Ramos (cell line): Measurements from ENCODE around the gene KLHDC10.
"Not testable (repeated sequence)": the region's sequence is repeated elsewhere in the genome, so short reads cannot be mapped to it uniquely, and the experiment has no call there.

Experiments used
- in situ Hi-C: fragments of 300-500 bp; cut with MboI; formaldehyde crosslinking; loops from one replicate; pipeline ENCODE4 v1.14.3; 2022; ENCODE audit warnings: low sequenced_read_pairs; ENCODE audit not compliant: unreplicated experiment

KLHDC10 gene

DNA sequence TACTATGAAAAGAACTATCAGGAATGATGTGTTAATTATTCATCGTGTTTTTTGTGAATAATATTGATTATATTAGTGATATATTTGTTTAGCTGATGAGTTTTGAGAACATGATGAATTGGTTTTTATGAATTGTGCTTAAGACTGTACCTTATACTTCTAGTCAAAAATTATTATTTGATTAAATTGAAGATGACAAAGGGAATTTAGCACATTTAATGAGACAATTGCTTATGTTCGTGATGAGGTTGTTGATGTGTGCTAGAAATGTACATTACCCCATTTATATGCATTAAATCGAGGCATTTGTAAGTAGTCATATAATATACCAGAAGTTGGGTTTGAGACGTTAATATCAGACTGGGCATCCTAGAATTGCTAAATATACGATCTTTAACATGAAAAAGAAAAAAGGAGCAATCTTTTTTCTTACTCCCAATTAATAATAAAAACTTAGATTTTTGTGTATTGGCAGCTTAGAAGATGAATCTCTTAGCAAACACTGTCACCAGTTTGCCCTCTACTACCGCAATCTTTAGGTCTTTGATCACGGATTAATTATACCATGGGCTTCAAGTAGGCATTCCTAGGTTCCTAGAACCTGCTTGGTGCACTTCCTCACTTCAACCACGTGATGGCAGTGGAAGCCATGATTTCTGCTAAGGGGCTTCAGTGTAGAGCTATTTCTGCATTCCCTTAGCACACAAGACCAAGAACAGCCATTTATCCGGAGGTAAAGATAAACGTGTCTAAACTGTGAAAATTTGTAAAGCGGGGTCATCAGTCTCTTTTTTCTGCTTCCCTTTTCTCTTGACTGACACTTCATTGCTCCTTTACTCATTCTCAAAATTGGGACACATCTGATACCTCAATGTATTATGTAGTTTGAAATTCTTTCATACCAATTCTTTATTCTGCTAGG is 1.6 kb downstream of the KLHDC10 start:
- in situ Hi-C loops: no loop called here

- in situ Hi-C loops: no loop called here
These were observed 9.6 kb downstream of the KLHDC10 start for GRCh38 chr7:130079846-130080394.

GRCh38 chr7:130083497-130083896 is 13.2 kb downstream of the KLHDC10 start:
- in situ Hi-C loops: not testable (repeated sequence)

DNA sequence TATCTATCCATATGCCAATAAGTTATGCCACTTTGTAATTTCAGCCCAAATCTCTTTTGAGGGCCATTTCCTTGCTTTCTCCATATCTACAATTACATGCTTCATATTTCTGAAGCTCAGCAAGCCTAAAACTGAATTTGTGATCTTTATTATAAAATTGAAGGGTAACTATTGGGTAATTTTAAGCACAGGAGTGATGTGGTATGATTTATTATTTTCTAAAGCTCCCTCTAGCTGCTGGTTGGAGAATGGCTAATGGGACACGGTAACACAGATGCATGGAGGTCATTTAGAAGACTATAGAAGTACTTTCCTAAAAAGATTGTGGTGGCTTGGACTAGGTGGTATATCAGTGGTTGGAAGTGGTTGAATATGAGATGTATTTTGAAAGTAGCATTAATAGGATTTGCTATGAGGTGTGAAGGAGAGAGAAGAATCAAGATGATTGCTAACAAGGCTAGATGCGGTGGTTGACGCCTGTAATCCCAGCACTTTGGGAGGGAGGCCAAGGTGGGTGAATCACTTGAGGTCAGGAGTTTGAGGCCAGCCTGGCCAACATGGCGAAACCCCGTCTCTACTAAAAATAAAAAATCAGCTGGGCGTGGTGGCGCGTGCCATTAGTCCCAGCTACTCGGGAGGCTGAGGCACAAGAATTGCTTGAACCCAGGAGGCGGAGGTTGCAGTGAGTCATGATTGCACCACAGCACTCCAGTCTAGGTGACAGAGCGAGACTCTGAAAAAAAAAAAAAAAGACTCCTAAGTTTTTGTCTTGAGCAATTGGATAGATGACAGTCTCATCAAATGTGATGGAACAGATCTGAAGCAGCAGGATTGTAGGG is 13.9 kb downstream of the KLHDC10 start:
- in situ Hi-C loops: no loop called here

- in situ Hi-C loops: not testable (repeated sequence)
These were observed 14.9 kb downstream of the KLHDC10 start for GRCh38 chr7:130085235-130085634.

GRCh38 chr7:130086938-130087337 is 16.6 kb downstream of the KLHDC10 start:
- in situ Hi-C loops: no loop called here

- in situ Hi-C loops: no loop called here
These were observed 17.0 kb downstream of the KLHDC10 start for GRCh38 chr7:130087364-130087763.

DNA sequence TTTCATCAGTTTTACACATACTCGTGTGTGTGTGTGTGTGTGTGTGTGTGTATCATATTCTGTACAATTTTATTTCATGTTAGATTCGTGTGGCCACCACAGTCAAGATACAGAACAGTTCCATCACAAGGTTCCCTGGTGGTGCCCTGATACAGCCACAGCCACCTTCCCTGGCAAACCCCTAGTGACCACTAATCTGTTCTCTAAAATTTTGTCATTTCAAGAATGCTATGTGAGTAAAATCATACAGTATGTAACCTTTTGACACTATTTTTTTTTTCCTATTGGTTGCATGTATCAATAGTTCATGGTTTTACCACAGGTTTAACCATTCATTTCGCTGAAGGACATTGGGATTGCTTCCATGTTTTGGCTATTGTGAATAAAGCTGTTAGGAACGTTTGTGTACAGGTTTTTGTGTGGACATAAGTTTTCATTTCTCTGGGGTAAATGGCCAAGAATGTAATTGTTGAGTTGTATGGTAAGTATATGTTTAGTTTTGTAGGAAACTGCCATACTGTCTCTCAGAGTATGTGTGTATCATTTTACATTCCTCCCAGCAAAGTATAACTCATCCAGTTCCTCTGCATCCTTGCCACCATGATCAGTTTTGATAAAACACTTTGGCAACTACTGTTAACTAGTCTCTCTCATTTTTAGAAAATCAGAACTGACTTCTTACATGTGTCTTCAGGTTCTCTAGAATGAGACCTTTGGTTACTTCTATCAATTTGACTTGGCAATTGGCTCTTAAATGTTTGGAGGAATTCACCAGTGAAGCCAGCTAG is 20.6 kb downstream of the KLHDC10 start:
- in situ Hi-C loops: no loop called here

DNA sequence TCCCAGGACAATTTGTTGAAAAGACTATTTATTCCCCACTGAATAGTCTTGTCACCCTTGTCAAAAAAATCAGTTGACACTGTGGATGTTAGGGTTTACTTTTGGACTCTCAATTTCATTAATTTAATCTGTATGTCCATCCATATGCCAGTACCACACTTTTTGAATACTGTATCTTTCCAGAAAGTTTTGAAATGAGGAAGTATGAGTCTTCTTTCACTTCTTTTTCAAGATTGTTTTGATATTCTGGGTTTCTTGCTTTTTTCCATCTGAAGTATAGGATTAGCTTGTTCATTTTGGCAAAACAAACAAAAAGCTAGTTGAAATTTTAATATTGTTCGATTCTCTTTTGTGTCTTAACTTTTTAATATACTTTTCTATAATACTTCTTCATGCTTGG is 21.7 kb downstream of the KLHDC10 start:
- in situ Hi-C loops: no loop called here

GRCh38 chr7:130092598-130092997 is 22.3 kb downstream of the KLHDC10 start:
- in situ Hi-C loops: no loop called here

DNA sequence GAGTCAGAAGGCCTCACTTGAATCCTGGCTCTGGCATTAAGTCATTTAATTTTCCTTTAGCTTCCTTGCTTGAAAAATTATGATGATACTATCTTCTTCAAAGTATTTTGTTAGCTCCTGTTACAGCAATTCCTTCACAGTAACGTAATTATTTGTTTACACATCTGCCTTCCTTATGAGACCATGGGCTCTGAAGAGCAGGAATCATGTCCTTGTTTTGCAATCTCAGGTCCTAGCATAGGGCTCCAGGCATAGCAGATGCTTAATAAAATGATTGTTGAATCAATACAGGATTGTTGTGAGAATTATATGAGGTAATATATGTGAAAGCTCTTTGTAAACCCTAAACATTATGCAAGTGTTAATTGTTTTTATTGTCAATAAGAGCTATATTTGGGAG is 25.5 kb downstream of the KLHDC10 start:
- in situ Hi-C loops: no loop called here

- in situ Hi-C loops: no loop called here
These were observed 26.0 kb downstream of the KLHDC10 start for GRCh38 chr7:130096243-130096827.

DNA sequence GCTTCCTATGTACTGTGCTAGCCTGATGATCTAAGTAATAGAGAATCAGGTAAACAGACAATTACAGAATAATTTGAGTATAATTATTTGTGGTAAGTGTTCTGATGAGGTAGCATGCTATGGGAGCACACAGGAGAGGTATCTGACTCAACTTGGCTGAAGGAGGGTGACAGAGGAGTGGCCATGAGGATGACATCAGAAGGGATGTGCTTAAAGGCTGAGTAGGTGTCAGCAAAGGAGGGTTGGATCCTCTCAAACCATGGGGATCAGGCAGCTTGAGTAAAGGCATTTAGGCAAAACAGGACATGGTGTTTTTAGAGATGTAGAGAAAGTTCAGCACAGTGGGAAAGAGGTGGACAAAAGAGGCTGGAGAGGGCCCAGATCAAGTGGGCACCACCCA is 29.0 kb downstream of the KLHDC10 start:
- in situ Hi-C loops: no loop called here

DNA sequence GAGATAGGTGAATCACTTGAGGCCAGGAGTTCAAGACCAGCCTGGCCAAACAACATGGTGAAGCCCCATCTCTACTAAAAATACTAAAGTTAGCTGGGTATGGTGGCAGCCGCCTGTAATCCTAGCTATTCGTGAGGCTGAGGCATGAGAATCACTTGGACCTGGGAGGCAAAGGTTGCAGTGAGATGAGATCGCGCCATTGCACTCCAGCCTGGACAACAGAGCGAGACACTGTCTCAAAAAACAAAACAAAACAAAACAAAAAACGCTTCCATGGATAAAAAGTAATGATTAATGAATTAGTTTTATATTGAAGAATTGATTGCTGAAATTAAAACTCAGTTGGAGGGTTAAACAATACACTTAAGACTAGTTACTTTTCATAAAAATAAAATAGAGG is 32.3 kb downstream of the KLHDC10 start:
- in situ Hi-C loops: no loop called here

GRCh38 chr7:130107949-130108674 is 37.8 kb downstream of the KLHDC10 start:
- in situ Hi-C loops: no loop called here

DNA sequence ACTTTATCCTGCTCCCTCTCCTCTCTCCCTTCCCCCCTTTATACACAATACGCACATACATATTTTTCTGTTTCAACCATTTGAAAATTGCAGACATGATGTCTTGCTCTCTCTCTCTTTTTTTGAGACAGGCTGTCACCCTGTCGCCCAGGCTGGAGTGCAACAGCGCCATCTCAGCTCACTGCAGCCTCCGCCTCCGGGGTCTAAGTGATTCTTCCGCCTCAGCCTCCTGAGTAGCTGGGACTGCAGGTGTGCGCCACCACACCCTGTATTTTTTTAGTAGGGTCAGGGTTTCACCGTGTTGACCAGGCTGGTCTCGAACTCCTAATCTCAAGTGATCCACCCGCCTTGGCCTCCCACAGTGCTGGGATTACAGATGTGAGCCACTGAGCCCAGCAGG is 38.5 kb downstream of the KLHDC10 start:
- in situ Hi-C loops: no loop called here

- in situ Hi-C loops: no loop called here
These were observed 41.8 kb downstream of the KLHDC10 start for GRCh38 chr7:130112093-130112492.

DNA sequence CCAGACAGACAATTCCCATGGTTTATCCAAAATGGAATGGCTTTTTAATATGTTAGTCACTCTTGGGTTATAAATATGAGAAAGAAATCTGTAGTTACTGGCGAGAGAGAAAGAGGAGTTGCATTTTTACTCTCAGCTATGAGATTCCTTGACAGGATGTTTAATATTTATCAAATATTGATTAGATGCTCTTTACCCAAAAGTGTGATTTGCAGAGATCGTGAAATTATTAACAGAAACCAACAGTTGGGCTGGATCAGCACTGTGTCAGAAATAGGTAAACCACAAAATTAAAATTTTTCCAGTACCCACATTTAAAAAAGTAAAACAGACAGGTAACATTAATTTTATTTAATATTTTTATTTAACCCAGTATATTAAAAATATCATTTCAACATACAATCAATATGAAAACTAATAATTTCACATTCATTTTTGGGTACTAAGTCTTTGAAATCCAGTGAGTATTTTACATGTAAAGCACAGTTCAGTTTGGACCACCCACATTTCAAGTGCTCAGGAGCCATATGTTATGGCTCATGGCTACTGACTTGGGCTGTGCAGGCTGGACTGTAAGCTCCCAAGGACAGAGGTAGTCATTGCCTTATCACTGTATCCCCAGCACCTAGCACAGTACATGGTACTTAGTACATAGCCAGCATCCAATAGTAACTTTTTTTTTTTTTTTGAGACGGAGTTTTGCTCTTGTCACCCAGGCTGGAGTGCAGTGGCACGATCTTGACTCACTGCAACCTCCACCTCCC is 42.5 kb downstream of the KLHDC10 start:
- in situ Hi-C loops: no loop called here
